Right atrium auricular region (tissue), 2 donors: ENCODE results near the gene KRT222. TPM values are rescaled to one million over a fixed set of nuclear protein-coding genes. Genes with fewer than 3 reads are reported as not detected.

Experiments
- DNase-seq: peaks from one replicate; pipeline ENCODE4 v3.0.0-alpha.2; 2019; ENCODE audit warnings: low spot score
- H3K27ac ChIP-seq, 2 donors: fragments of 200-600 bp; sonication (generic); 1 replicate in 1 of 2; 2 replicates in 1 of 2; pipeline ENCODE4 v1.5.1; 2016 to 2019
- H3K27me3 ChIP-seq, 2 donors: fragments of 200-600 bp; sonication (generic); one replicate each; pipeline versions ENCODE4 v1.5.1 to v1.6.0; 2017 to 2019
- H3K36me3 ChIP-seq: fragments of 200-600 bp; sonication (generic); one replicate; pipeline ENCODE4 v1.5.1; 2016
- H3K4me1 ChIP-seq, 2 donors: fragments of 200-600 bp; sonication (generic); one replicate each; pipeline versions ENCODE4 v1.5.1 to v1.6.0; 2017 to 2019
- H3K4me3 ChIP-seq, 2 donors: fragments of 200-600 bp; sonication (generic); 1 replicate in 1 of 2; 2 replicates in 1 of 2; pipeline ENCODE4 v1.5.1; 2017 to 2019; ENCODE audit warnings: mild to moderate bottlenecking in 1 of 2, moderate library complexity in 1 of 2
- H3K9me3 ChIP-seq, 2 donors: fragments of 200-600 bp; sonication (generic); one replicate each; pipeline ENCODE4 v1.5.1; 2019
- CTCF ChIP-seq, 2 donors: fragments of 200-600 bp; sonication (generic); IDR thresholded peaks; one replicate each; pipeline ENCODE4 v1.5.1; 2019; ENCODE audit warnings: antibody characterized with exemption in 2 of 2
- total RNA-seq, 2 donors: library from RNA; depleted of rRNA; stranded (reverse); fragments of >200 nt; gene quantifications; one replicate each; pipeline ENCODE4 v1.1.0, GENCODE V29; 2016

KRT222 gene
- total RNA-seq, 2 donors from 2014 or later: 0.94 TPM; not detected in 1

- Histone ChIP-seq H3K4me1 (no peaks in the 10 kb centered on the region), H3K27me3 (no peaks in the 10 kb centered on the region), H3K27ac (no peak overlapping the region), H3K36me3 (no peaks in the 10 kb centered on the region), H3K4me3 (no peak overlapping the region), H3K9me3 (no peaks in the 10 kb centered on the region)
- no peak for DNase-seq
- TF ChIP-seq CTCF (IDR thresholded peaks at IDR 0.05): no peak
Measured at GRCh38 chr17:40675905-40676304, 10.9 kb upstream of the KRT222 start.

GRCh38 chr17:40672654-40673053 lies 7.7 kb upstream of the KRT222 start:
- DNase-seq: no peak
- H3K4me3 ChIP-seq: no peak overlapping the region
- no peaks in the 10 kb centered on the region for H3K36me3 ChIP-seq
- H3K27ac ChIP-seq: no peak overlapping the region
- no peaks in the 10 kb centered on the region for H3K9me3 ChIP-seq
- no peaks in the 10 kb centered on the region for H3K4me1 ChIP-seq
- no peaks in the 10 kb centered on the region for H3K27me3 ChIP-seq
- no peak for TF ChIP-seq CTCF (IDR thresholded peaks at IDR 0.05)

- no peak for DNase-seq
- Histone ChIP-seq H3K4me1 (no peaks in the 10 kb centered on the region), H3K4me3 (no peak overlapping the region), H3K9me3 (no peaks in the 10 kb centered on the region), H3K27me3 (no peaks in the 10 kb centered on the region), H3K27ac (no peak overlapping the region), H3K36me3 (no peaks in the 10 kb centered on the region)
- TF ChIP-seq CTCF (IDR thresholded peaks at IDR 0.05): no peak
Measured at GRCh38 chr17:40671282-40671681, 6.3 kb upstream of the KRT222 start.

- Histone ChIP-seq H3K4me1 (peaks cover 0 to 7% of the 10 kb centered on the region in 2 donors), H3K9me3 (no peaks in the 10 kb centered on the region), H3K27me3 (no peaks in the 10 kb centered on the region), H3K27ac (no peak overlapping the region), H3K4me3 (no peak overlapping the region), H3K36me3 (no peaks in the 10 kb centered on the region)
- TF ChIP-seq CTCF (IDR thresholded peaks at IDR 0.05): no peak
- DNase-seq: no peak
Measured at GRCh38 chr17:40666331-40666730, 1.4 kb upstream of the KRT222 start.

GRCh38 chr17:40663252-40663651 lies 1.7 kb downstream of the KRT222 start:
- Histone ChIP-seq H3K36me3 (no peaks in the 10 kb centered on the region), H3K4me3 (no peak overlapping the region), H3K27ac (no peak overlapping the region), H3K4me1 (peaks cover 0 to 7% of the 10 kb centered on the region in 2 donors), H3K9me3 (no peaks in the 10 kb centered on the region), H3K27me3 (no peaks in the 10 kb centered on the region)
- no peak for TF ChIP-seq CTCF (IDR thresholded peaks at IDR 0.05)
- DNase-seq: no peak

- no peak for TF ChIP-seq CTCF (IDR thresholded peaks at IDR 0.05)
- Histone ChIP-seq H3K9me3 (no peaks in the 10 kb centered on the region), H3K4me1 (peaks cover 0 to 4% of the 10 kb centered on the region in 2 donors), H3K36me3 (no peaks in the 10 kb centered on the region), H3K27me3 (no peaks in the 10 kb centered on the region), H3K4me3 (no peak overlapping the region), H3K27ac (no peak overlapping the region)
- DNase-seq: no peak
Measured at GRCh38 chr17:40659911-40660310, 5.1 kb downstream of the KRT222 start.
